Neural progenitor cell (in vitro differentiated cells): ENCODE results near the gene ADH4.
"Not testable (repeated sequence)": the region's sequence is repeated elsewhere in the genome, so short reads cannot be mapped to it uniquely, and the experiment has no call there.

ENCODE experiments used
- EZH2 ChIP-seq: fragments of 200-600 bp; sonication (generic); IDR thresholded peaks from 2 replicates; pipeline ENCODE4 v1.6.1; 2017; ENCODE audit warnings: antibody characterized with exemption, mild to moderate bottlenecking, moderate library complexity
- EZH2phosphoT487 ChIP-seq: fragments of 200-600 bp; sonication (generic); IDR thresholded peaks from 2 replicates; pipeline ENCODE4 v1.6.1; 2017; ENCODE audit warnings: antibody characterized with exemption
- TF ChIP-seq, protein P1 (sequence below): fragments of 200-600 bp; sonication (generic); IDR thresholded peaks from 2 replicates; pipeline ENCODE4 v1.5.1; 2017; ENCODE audit warnings: antibody characterized with exemption, mild to moderate bottlenecking

DNA sequence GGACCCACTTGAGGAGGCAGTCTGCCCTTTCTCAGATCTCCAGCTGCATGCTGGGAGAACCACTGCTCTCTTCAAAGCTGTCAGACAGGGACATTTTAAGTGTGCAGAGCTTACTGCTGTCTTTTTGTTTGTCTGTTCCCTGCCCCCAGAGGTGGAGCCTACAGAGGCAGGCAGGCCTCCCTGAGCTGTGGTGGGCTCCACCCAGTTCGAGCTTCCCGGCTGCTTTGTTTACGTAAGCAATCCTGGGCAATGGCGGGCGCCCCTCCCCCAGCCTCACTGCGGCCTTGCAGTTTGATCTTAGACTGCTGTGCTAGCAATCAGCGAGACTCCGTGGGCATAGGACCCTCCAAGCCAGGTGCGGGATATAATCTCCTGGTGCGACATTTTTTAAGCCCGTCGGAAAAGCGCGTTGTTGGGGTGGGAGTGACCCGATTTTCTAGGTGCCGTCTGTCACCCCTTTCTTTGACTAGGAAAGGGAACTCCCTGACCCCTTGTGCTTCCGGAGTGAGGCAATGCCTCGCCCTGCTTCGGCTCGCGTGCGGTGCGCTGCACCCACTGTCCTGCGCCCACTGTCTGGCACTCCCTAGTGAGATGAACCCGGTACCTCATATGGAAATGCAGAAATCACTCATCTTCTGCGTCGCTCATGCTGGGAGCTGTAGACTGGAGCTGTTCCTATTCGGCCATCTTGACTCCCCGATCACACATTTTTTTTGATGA is 26.8 kb downstream of the ADH4 start:
- not testable (repeated sequence) for TF ChIP-seq EZH2, EZH2phosphoT487
- TF ChIP-seq, protein P1, sequence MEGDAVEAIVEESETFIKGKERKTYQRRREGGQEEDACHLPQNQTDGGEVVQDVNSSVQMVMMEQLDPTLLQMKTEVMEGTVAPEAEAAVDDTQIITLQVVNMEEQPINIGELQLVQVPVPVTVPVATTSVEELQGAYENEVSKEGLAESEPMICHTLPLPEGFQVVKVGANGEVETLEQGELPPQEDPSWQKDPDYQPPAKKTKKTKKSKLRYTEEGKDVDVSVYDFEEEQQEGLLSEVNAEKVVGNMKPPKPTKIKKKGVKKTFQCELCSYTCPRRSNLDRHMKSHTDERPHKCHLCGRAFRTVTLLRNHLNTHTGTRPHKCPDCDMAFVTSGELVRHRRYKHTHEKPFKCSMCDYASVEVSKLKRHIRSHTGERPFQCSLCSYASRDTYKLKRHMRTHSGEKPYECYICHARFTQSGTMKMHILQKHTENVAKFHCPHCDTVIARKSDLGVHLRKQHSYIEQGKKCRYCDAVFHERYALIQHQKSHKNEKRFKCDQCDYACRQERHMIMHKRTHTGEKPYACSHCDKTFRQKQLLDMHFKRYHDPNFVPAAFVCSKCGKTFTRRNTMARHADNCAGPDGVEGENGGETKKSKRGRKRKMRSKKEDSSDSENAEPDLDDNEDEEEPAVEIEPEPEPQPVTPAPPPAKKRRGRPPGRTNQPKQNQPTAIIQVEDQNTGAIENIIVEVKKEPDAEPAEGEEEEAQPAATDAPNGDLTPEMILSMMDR: not testable (repeated sequence)
